HG02973 (cell line): ENCODE data around the gene CHAMP1.

Experiments used
- ATAC-seq: cut with Tn5 transposase; IDR thresholded peaks from one replicate; pipeline ENCODE4 v1.9.1; 2021; ENCODE audit warnings: moderate library complexity; ENCODE audit not compliant: unreplicated experiment

CHAMP1 gene

GRCh38 chr13:114299604-114300305 is 14.5 kb upstream of the CHAMP1 start:
- no peak for ATAC-seq

DNA sequence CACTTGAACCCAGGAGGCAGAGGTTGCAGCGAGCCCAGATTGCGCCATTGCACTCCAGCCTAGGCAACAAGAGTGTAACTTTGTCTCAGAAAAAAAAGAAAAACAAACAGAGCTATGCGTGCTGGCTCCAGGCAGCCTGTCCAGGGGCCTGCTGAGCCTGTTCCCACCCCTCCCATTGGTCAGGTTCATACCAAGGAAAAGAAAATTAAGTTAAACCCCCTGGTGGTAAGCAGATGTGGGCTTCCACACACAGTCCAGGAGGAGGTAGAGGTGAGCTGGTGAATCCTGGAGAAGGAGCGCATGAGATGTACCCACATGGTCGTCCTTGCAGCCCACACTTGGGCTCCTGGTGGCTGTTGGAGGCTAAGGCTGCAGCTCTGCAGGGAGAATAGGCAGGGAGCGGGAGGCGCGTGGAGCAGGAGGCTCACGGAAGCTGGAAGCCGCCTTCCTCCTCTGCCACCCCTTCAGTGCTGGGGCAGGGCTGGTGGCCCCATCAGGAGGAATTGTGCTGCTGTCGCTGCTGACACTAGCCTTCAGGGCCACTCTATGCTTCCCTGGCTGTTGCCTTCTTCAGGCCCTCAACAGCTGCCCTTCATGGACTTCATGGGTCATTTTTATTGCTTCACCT is 10.5 kb upstream of the CHAMP1 start:
- no peak for ATAC-seq

DNA sequence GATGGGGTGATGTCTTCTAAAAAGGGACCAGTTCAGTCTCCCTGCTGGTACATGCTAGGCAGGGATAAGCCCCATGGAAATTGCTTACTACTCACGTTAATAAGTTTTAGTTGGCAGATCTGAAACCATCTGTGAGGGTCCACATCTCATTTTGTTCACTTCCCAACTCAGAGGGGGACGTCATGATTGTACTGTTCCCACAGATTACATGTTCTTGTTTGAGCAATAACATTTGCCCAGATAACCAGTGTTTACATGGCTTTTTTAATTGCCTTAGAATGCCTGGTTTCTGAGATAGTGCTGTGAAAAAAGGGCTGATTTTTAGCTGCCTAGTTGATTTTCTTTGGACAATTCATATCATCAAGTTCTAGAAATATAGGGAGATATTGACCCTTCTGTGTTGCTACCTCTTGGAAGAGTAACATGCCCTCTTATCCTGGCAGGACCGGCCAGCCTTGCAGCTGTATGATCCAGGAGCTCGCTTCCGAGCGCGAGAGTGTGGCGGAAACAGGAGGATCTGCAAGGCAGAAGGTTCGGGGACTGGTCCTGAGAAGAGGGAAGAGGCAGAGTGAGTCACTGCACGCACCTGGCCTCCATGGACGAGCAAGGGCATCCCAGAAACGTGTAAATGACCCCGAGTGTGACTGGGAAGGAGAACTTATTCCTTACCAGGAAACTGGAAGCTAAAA is 9.8 kb upstream of the CHAMP1 start:
- no peak for ATAC-seq

DNA sequence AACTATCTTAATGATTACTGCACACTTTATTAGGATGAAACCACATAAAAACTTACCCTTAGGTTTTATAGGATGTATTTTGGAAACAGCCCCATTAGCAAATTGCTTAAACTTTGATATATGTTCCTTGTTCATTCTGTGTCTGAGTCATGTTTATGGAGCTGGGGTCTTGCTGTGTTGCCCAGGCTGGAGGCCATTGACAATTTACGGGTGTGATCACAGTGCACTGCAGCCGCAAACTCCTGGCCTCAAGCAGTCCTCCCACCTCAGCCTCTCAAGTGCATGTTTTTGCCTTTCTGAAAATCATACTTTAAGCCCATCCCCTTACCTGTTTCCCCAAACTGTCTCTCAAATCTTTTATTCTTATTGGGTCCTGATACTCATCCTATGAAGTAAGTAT is 5.2 kb upstream of the CHAMP1 start:
- no peak for ATAC-seq

- no peak for ATAC-seq
Observed at GRCh38 chr13:114309806-114310410, 4.4 kb upstream of the CHAMP1 start.

DNA sequence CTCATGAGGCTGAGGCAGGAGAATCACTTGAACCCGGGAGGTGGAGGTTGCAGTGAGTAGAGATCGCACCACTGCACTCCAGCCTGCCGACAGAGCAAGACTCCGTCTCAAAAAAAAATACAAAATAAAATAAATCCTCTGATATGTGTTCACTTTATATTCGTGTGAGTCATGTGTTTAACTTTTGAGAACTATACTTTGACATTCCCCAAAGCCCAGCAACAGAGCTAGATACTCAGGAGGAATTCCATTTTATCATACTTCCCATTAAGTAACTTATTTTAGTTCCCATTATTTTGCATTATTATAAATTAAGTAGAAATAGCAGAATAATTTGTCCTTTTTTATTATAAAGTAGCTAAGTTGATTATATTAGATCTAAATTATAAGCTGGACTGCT is 3.3 kb upstream of the CHAMP1 start:
- no peak for ATAC-seq

GRCh38 chr13:114311387-114311786 is 2.9 kb upstream of the CHAMP1 start:
- ATAC-seq: no peak

GRCh38 chr13:114311908-114312307 is 2.4 kb upstream of the CHAMP1 start:
- no peak for ATAC-seq

DNA sequence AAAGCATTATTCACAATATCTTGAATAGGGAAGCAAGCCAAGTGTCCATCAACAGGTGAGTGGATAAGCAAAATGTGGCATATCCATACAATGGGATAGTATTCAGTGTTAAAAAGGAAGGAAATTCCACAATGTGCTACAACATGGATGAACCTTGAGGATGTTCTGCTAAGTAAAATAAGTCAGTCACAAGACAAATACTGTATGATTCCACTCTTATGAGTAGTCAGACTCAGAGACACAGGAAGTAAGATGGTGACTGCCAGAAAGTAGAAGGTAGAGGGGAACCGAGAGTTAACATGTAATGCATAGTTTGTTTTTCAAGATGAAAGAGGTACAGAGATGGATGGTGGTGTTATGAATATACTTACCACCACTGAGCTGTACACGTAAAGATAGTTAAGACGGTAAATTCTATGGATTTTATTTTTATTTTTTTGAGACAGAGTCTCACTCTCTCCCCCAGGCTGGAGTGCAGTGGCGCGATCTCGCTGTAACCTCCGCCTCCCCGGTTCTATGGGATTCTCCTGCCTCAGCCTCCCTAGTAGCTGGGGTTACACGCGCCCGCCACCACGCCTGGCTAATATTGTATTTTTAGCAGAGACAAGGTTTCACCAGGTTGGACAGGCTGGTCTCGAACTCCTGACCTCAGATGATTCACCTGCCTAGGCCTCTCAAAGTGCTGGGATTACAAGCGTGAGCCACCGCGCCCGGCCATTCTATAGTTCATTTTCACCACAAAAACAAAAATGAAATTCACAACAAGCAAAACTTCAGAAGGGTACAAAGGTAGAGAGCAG is 1.0 kb upstream of the CHAMP1 start:
- ATAC-seq: peak; percentile 41

DNA sequence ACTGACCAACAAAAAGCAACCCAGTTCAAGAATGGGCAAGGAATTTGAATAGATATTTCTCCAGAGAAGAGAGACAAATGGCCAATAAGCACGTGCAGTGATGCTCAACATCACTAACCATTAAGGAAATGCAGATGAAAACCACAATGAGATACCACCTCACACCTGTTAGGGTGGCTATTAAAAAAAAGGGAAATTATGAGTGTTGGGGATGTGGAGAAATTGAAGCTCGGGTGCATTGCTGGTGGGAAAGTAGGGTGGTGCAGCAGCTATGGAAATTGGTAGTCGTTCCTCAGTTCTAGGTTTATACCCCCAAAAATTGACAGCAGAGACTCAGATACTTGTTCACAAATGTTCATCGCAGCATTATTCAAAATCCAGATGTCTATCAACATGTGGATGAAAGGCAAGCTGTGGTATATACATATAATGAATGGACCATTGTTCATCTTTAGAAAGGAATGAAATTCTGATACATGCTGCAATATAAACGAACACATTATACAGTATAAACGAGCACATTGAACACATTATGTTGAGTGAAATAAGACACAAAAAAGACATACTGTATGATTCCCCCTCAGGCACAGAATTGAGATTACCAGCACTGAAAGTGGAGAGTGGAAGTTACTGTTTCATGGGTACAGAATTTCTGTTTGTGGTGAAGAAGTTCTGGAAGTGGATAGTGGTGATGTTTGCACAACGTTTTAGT is 927 bp downstream of the CHAMP1 start:
- ATAC-seq: peak; percentile 2

DNA sequence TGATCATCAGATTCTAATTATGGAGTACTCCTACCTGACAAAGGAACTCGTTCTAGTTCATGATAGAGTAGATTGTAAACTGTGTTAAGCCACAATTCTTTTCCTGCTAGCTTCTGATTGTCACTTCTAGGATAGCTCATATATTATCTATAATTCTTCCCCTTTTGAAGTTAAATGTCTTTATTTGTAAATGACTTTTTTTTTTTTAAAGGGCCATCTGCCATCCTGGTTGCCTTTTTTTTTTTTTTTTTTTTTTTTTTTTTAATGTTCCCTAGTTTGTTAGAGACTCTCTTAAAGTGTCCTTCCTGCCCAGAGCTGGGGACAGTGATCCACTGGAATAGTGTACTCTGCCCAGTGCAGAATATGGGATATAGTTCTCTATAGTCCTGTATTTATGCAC is 4.3 kb downstream of the CHAMP1 start:
- no peak for ATAC-seq

DNA sequence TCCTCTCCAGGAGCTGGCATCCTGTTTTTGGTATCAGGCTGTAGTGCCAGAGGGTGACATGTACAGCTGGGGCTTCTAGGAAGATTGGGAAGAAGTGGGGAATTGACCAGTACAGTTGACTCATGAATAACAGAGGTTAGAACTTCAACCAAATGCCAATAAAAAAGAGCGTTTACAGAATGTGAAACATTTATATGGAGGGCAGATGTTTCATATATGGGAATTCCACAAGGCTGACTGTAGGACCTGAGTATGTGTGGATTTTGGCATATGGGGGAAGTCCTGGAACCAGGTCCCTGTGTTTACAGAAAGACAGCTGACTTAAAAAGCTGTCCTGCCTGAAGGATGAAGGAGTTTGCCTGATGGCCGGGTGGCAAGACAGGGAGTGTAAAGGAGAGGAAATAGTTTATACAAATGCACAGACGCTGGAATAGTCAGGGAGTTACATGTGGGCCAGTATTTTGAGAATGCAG is 5.2 kb downstream of the CHAMP1 start:
- ATAC-seq: no peak

DNA sequence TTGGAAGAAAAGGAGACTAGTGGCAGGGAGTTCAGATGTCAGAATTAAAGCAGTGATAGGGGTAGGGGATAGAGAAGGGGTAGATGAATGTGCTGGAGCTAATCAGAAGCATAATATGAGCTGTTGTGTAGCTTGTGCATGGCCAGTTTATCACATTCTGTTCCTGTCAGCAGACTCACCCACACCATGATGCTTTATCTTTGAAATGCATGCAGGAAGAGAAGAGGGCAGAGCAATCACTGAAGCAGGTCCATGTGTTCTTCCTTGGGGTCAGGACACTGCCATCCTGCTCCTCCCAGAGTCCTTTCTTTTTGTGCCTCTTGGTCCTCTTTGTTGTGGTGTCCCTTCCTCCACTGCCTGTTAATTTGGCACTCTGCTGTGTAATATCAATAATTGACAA is 5.8 kb downstream of the CHAMP1 start:
- ATAC-seq: no peak

GRCh38 chr13:114321256-114321655 is 7.0 kb downstream of the CHAMP1 start:
- no peak for ATAC-seq

GRCh38 chr13:114323349-114323748 is 9.0 kb downstream of the CHAMP1 start:
- ATAC-seq: no peak

GRCh38 chr13:114324334-114324733 is 10.0 kb downstream of the CHAMP1 start:
- no peak for ATAC-seq

- ATAC-seq: no peak
Observed at GRCh38 chr13:114325729-114326128, 11.4 kb downstream of the CHAMP1 start.

DNA sequence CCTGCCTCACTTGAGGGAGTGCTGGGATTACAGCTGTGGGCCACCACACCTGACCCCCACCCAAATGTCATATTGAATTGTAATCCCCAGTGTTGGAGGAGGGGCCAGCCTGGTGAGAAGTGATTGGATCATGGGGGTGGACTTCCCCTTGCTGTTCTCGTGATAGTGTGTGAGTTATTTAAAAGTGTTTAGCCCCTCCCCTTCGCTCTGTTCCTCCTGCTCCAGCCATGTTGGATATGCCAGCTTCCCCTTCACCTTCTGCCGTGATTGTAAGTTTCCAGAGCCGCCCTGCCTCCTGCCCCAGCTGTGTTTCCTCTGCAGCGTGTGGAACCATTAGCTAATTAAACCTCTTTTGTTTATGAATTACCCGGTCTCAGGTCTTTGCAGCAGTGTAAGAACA is 13.7 kb downstream of the CHAMP1 start:
- no peak for ATAC-seq

GRCh38 chr13:114328595-114328994 is 14.3 kb downstream of the CHAMP1 start:
- no peak for ATAC-seq

GRCh38 chr13:114330086-114330485 is 15.8 kb downstream of the CHAMP1 start:
- ATAC-seq: no peak
